Ascending aorta (tissue), 2 donors: ENCODE data around the gene SAFB2. TPM values are rescaled to one million over a fixed set of nuclear protein-coding genes. Genes with fewer than 3 reads are reported as not detected.

Experiments
- DNase-seq, 2 donors: peaks; one replicate each; pipeline ENCODE4 v3.0.0-alpha.2; 2019; ENCODE audit warnings: low spot score in 2 of 2
- H3K27ac ChIP-seq, 2 donors: fragments of 200-600 bp; sonication (generic); one replicate each; pipeline ENCODE4 v1.5.1; 2016 to 2017; ENCODE audit warnings: mild to moderate bottlenecking in 1 of 2
- H3K27me3 ChIP-seq: fragments of 200-600 bp; sonication (generic); one replicate; pipeline ENCODE4 v1.5.1; 2017
- H3K36me3 ChIP-seq, 2 donors: fragments of 200-600 bp; sonication (generic); one replicate each; pipeline ENCODE4 v1.5.1; 2016
- H3K4me1 ChIP-seq, 2 donors: fragments of 200-600 bp; sonication (generic); one replicate each; pipeline ENCODE4 v1.5.1; 2016 to 2017; ENCODE audit warnings: mild to moderate bottlenecking in 1 of 2
- H3K4me3 ChIP-seq, 2 donors: fragments of 200-600 bp; sonication (generic); one replicate each; pipeline ENCODE4 v1.5.1; 2016 to 2017; ENCODE audit warnings: mild to moderate bottlenecking in 1 of 2
- H3K9me3 ChIP-seq, 2 donors: fragments of 200-600 bp; sonication (generic); one replicate each; pipeline ENCODE4 v1.5.1; 2016
- CTCF ChIP-seq, 3 experiments: fragments of 200-600 bp in 2 of 3; fragments of 450-650 bp in 1 of 3; sonication (generic) in 2 of 3; IDR thresholded peaks; one replicate each; pipeline ENCODE4 v1.5.1; 2016 to 2019; ENCODE audit warnings: antibody characterized with exemption in 3 of 3, mild to moderate bottlenecking in 1 of 3, moderate library complexity in 1 of 3
- intact Hi-C: fragments of 100-400 bp; cut with DNase I; formaldehyde crosslinking; loops from one replicate; pipeline ENCODE4 v1.15.1; 2023
- total RNA-seq: library from RNA; depleted of rRNA; stranded (reverse); fragments of >200 nt; gene quantifications from one replicate; pipeline ENCODE4 v1.1.0, GENCODE V29; 2016

SAFB2 gene
- total RNA-seq, 1 donor from 2014 or later, result 10.7 TPM

GRCh38 chr19:5554828-5555227, 67.7 kb downstream of the SAFB2 start:
- no peak overlapping the region for H3K27ac ChIP-seq
- no peaks in the 10 kb centered on the region for H3K9me3 ChIP-seq
- H3K4me1 ChIP-seq, result no peaks in the 10 kb centered on the region
- no peaks in the 10 kb centered on the region for H3K27me3 ChIP-seq
- intact Hi-C loops, result no loop called here
- DNase-seq, result no peak
- no peak overlapping the region for H3K4me3 ChIP-seq
- no peak for TF ChIP-seq CTCF (IDR thresholded peaks at IDR 0.05)
- H3K36me3 ChIP-seq, result no peaks in the 10 kb centered on the region

GRCh38 chr19:5553892-5554291, 68.7 kb downstream of the SAFB2 start:
- H3K9me3 ChIP-seq, result no peaks in the 10 kb centered on the region
- no peak overlapping the region for H3K27ac ChIP-seq
- intact Hi-C loops, result no loop called here
- H3K4me1 ChIP-seq, result no peaks in the 10 kb centered on the region
- H3K27me3 ChIP-seq, result no peaks in the 10 kb centered on the region
- DNase-seq, result no peak
- H3K4me3 ChIP-seq, result no peak overlapping the region
- TF ChIP-seq CTCF (IDR thresholded peaks at IDR 0.05), result no peak
- H3K36me3 ChIP-seq, result no peaks in the 10 kb centered on the region

GRCh38 chr19:5547881-5548280, 74.7 kb downstream of the SAFB2 start:
- DNase-seq, result no peak
- no peak overlapping the region for H3K27ac ChIP-seq
- intact Hi-C loops, result no loop called here
- H3K36me3 ChIP-seq, result no peaks in the 10 kb centered on the region
- no peaks in the 10 kb centered on the region for H3K9me3 ChIP-seq
- no peaks in the 10 kb centered on the region for H3K27me3 ChIP-seq
- no peak for TF ChIP-seq CTCF (IDR thresholded peaks at IDR 0.05)
- no peaks in the 10 kb centered on the region for H3K4me1 ChIP-seq
- no peak overlapping the region for H3K4me3 ChIP-seq

- no peak overlapping the region for H3K27ac ChIP-seq
- H3K36me3 ChIP-seq, result no peaks in the 10 kb centered on the region
- no peaks in the 10 kb centered on the region for H3K4me1 ChIP-seq
- intact Hi-C loops, result no loop called here
- no peak for TF ChIP-seq CTCF (IDR thresholded peaks at IDR 0.05)
- H3K9me3 ChIP-seq, result no peaks in the 10 kb centered on the region
- DNase-seq, result no peak
- H3K27me3 ChIP-seq, result no peaks in the 10 kb centered on the region
- no peak overlapping the region for H3K4me3 ChIP-seq
Measured at GRCh38 chr19:5545984-5546383, 76.6 kb downstream of the SAFB2 start.

- no peaks in the 10 kb centered on the region for H3K27me3 ChIP-seq
- H3K4me1 ChIP-seq, result no peaks in the 10 kb centered on the region
- DNase-seq, result no peak
- H3K27ac ChIP-seq, result no peak overlapping the region
- no peaks in the 10 kb centered on the region for H3K9me3 ChIP-seq
- intact Hi-C loops, result no loop called here
- no peak overlapping the region for H3K4me3 ChIP-seq
- no peaks in the 10 kb centered on the region for H3K36me3 ChIP-seq
- TF ChIP-seq CTCF (IDR thresholded peaks at IDR 0.05), result no peak
Measured at GRCh38 chr19:5545051-5545450, 77.5 kb downstream of the SAFB2 start.

- H3K36me3 ChIP-seq, result no peaks in the 10 kb centered on the region
- H3K9me3 ChIP-seq, result no peaks in the 10 kb centered on the region
- TF ChIP-seq CTCF (IDR thresholded peaks at IDR 0.05), result no peak
- no peak overlapping the region for H3K27ac ChIP-seq
- DNase-seq, result no peak
- H3K4me3 ChIP-seq, result no peak overlapping the region
- intact Hi-C loops, result no loop called here
- H3K27me3 ChIP-seq, result no peaks in the 10 kb centered on the region
- H3K4me1 ChIP-seq, result no peaks in the 10 kb centered on the region
Measured at GRCh38 chr19:5542665-5543064, 79.9 kb downstream of the SAFB2 start.
